ENCODE results near the gene CDYL.

The CDYL gene

GRCh38 chr6:4903121-4903520 lies 126.9 kb downstream of the CDYL start:
- TF ChIP-seq, protein P1, sequence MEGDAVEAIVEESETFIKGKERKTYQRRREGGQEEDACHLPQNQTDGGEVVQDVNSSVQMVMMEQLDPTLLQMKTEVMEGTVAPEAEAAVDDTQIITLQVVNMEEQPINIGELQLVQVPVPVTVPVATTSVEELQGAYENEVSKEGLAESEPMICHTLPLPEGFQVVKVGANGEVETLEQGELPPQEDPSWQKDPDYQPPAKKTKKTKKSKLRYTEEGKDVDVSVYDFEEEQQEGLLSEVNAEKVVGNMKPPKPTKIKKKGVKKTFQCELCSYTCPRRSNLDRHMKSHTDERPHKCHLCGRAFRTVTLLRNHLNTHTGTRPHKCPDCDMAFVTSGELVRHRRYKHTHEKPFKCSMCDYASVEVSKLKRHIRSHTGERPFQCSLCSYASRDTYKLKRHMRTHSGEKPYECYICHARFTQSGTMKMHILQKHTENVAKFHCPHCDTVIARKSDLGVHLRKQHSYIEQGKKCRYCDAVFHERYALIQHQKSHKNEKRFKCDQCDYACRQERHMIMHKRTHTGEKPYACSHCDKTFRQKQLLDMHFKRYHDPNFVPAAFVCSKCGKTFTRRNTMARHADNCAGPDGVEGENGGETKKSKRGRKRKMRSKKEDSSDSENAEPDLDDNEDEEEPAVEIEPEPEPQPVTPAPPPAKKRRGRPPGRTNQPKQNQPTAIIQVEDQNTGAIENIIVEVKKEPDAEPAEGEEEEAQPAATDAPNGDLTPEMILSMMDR (IDR thresholded peaks at IDR 0.05; ENCODE audit: low read length, missing control alignments) = no peak
- H3K4me3 ChIP-seq (replicated peaks; ENCODE audit: low read depth, low read length) = no peak overlapping the region
- no peak for DNase-seq (ENCODE audit: low read depth)

DNA sequence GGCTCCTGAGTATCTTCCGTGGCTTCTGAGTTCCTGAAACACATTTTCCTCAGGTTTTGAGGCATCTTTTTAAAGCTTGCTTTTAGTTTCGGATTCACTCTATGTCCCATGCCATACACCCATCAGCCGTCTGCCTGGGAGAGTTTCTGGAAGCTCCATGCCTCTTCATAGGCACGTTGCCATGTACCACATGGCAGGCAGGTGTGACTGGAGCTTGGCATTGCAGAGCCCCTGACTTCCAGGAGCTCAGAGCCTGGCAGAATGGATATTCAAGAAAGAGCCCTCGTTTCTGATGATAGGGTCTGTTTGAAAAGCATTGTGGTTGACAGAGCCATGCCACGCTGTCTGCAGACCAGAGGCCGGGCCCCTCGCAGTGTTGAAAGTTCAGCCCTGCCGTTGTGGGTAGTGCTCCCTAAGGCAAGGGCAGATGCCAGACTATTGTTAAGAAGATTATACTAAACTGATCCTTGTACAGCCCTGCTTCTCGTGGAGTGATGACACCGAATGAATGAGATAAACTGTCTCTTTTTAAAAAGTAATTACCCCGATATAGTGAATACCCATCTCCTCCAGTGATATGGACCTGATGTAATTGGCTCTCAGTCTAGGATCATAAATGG lies 127.7 kb downstream of the CDYL start:
- no peak overlapping the region for H3K4me3 ChIP-seq (replicated peaks; ENCODE audit: low read depth, low read length)
- TF ChIP-seq, protein P1 (IDR thresholded peaks at IDR 0.05; ENCODE audit: low read length, missing control alignments) = no peak
- no peak for DNase-seq (ENCODE audit: low read depth)

GRCh38 chr6:4904461-4905025 lies 128.3 kb downstream of the CDYL start:
- no peak for DNase-seq (ENCODE audit: low read depth)
- TF ChIP-seq, protein P1 (IDR thresholded peaks at IDR 0.05; ENCODE audit: low read length, missing control alignments) = no peak
- H3K4me3 ChIP-seq (replicated peaks; ENCODE audit: low read depth, low read length) = no peak overlapping the region

- TF ChIP-seq, protein P1 (IDR thresholded peaks at IDR 0.05; ENCODE audit: low read length, missing control alignments) = no peak
- DNase-seq (ENCODE audit: low read depth) = no peak
These were observed 129.6 kb downstream of the CDYL start for GRCh38 chr6:4905826-4906225.

DNA sequence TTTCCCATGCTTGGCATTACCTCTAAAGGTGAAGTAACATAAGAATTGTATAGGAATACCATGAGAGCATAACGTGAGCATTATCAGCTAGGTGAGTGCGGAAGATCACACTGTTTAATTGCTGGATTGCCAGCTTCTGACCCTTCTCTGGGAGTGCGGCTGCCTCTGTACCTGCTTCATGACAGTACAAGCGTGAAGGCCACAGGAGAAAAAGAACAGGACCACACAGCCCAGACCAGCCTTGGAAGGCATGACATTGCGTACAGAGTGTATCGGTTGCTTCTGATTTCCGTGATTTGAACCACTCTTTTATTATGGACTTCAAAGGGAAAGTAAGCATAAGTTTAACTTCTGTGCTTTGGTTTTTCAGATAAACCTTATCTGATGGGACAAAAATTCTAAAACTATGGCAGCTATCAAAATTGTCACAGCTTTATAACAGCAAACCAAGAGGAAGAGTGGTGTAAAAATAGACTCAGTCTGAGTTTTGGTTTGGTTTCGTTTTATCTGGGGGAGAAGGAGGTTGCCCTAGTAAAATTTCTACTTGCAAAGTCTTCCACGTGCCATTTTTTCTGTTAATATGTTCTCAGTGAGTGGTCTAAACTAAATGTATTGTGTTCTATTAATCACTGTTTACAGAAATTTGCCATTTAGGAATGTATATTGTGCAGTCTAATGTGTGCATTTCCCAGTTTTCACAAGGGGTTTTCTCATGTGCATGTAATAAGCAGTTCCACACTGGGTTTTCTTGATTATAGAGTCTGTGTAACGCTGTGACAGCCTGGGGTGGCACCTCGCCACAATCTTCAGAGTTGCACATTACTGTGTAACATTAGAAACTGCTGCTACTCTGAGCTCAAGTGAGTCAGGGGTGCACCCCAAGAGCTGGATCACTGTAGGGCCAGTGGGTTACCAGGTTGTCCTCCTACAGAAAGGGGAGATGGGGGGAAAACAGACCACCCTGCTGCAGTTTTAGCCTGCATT lies 130.4 kb downstream of the CDYL start:
- no peak overlapping the region for H3K4me3 ChIP-seq (replicated peaks; ENCODE audit: low read depth, low read length)

More at GRCh38 chr6:4905826-4906225, 129.6 kb downstream of the CDYL start:
- no peak overlapping the region for H3K4me3 ChIP-seq (replicated peaks; ENCODE audit: low read depth, low read length)

GRCh38 chr6:4907602-4908001 lies 131.4 kb downstream of the CDYL start:
- H3K4me3 ChIP-seq (replicated peaks; ENCODE audit: low read depth, low read length) = no peak overlapping the region
- no peak for DNase-seq (ENCODE audit: low read depth)
- TF ChIP-seq, protein P1 (IDR thresholded peaks at IDR 0.05; ENCODE audit: low read length, missing control alignments) = no peak

More for the DNA sequence above, 130.4 kb downstream of the CDYL start:
- no peak for DNase-seq (ENCODE audit: low read depth)
- TF ChIP-seq, protein P1 (IDR thresholded peaks at IDR 0.05; ENCODE audit: low read length, missing control alignments) = no peak

All from fibroblast of pulmonary artery (primary cell).